ENCODE data around the gene SLX9. TPM values are rescaled to one million over a fixed set of nuclear protein-coding genes. Genes with fewer than 3 reads are reported as not detected.

The SLX9 gene
- total and polyA plus RNA-seq, 3 experiments from 2014 or later, result 14.3 to 71.1 (median 68.1) TPM

DNA sequence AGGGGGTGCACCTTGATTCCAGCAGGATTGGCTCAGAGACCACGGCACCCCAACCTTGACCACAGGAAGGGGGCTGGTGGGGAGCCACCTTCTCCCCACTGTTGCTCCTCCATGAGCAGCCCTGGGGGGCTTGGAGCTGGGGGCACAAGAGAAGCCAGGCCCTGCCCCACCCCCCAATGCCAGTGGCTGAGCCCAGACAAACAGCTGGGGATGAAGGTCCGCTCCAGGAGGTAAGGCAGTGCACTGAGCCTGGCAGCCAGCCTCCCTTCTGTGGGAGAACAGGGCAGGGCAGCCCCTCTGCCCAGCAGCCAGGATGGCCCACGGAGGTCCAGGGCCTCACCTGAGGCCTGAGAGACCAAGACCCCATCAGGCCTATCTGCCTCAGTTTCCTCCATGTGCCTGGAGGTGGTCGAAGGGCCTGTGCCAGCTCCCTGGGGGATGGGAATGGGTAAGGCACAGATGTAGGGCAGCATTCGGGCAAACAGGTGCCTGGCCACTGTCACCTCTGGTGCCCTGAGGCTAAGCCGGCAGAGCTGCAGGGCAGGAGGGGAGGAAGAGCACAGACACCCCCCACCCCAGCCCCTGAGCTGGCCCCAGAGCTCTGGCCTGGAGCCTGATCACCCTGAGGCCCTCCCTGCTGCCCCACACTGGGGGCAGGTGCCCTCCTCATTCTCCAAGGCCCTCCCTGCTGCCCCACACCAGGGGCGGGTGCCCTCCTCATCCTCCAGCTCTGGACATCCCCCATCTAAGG, 26.2 kb upstream of the SLX9 start:
- H3K27ac ChIP-seq (ENCODE audit: low read depth, low read length), result peak overlapping the region; percentile 12
- H3K27me3 ChIP-seq (ENCODE audit: insufficient read depth, low read length, poor library complexity, severe bottlenecking), result no peaks in the 10 kb centered on the region
- Mint-ChIP-seq H3K36me3 (peaks cover 3 to 35% (median 10%) of the 10 kb centered on the region in 3 donors), H3K27ac (peak overlapping the region; percentile 87 to 100 (median 94)), H3K4me1 (peaks cover 73 to 93% (median 82%) of the 10 kb centered on the region in 3 donors), H3K27me3 (no peaks in the 10 kb centered on the region), H3K4me3 (peak overlapping the region; percentile 78 to 100 (median 91)), H3K9me3 (no peaks in the 10 kb centered on the region)
- ChIA-PET CTCF (interaction anchor here (1.1 to 12.5 kb wide), 5 partner anchors 8 to 39 kb away, joined by 3 to 219 read pairs (median 7); no protein-coding TSS in a partner anchor), POLR2A (interaction anchor here (0.5 to 5.4 kb wide), 5 partner anchors 13 to 40 kb away, joined by 3 to 72 read pairs (median 9); partner anchors contain the start of gene PTTG1IP)
- peaks cover 99% of the 10 kb centered on the region for H3K4me1 ChIP-seq (ENCODE audit: insufficient read depth, low read length)
- H3K36me3 ChIP-seq (ENCODE audit: insufficient read depth, low read length), result peaks cover 11% of the 10 kb centered on the region
- H3K4me3 ChIP-seq (ENCODE audit: low read length), result peak overlapping the region; percentile 62
- no peaks in the 10 kb centered on the region for H3K9me3 ChIP-seq (ENCODE audit: low read length)
- DNase-seq, result no peak

DNA sequence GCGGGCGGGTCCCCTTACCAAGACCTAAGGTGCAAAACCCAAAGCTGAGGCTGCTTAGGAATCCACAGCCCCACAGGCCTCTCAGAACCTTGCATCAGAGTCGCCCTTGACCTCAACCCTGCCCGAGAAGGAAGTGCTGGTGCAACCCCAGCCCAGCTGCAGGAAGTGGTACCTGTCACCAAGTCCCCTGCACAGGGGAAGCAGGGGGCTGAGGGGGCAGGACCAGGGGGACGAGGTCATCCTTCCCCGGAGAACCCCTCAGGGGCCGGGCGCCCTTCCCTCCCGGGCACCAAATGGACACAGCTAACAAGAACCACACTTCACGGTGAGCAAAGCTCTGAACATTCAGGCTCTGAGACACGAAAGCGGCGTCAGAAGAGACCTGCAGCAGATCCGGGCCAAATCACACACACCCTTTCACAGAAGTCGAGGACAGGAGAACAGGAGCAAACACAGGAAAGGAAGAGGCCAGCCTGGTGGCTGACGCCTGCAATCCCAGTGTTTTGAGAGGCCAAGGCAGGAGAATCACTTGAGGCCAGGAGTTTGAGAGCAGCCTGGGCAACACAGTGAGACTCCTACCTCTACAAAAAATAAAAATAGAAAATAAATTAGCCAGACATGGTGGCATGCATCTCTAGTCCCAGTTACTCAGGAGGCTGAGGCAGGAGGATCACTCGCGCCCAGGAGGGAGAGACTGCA, 25.5 kb upstream of the SLX9 start:
- Histone ChIP-seq H3K4me1 (ENCODE audit: insufficient read depth, low read length) (peaks cover 92% of the 10 kb centered on the region), H3K27me3 (ENCODE audit: insufficient read depth, low read length, poor library complexity, severe bottlenecking) (no peaks in the 10 kb centered on the region), H3K9me3 (ENCODE audit: low read length) (no peaks in the 10 kb centered on the region), H3K4me3 (ENCODE audit: low read length) (peak overlapping the region; percentile 62), H3K27ac (ENCODE audit: low read depth, low read length) (peak overlapping the region; percentile 62), H3K36me3 (ENCODE audit: insufficient read depth, low read length) (peaks cover 6% of the 10 kb centered on the region)
- CTCF ChIA-PET, result interaction anchor here (0.8 to 12.5 kb wide), 7 partner anchors 9 to 165 kb away, joined by 3 to 219 read pairs (median 4); no protein-coding TSS in a partner anchor
- POLR2A ChIA-PET, result interaction anchor here (0.9 to 5.4 kb wide), 4 partner anchors 13 to 40 kb away, joined by 4 to 72 read pairs (median 15); partner anchors contain the start of gene PTTG1IP
- peak overlapping the region; percentile 87 to 100 (median 94) for H3K27ac Mint-ChIP-seq
- no peaks in the 10 kb centered on the region for H3K9me3 Mint-ChIP-seq
- peaks cover 74 to 91% (median 79%) of the 10 kb centered on the region in 3 donors for H3K4me1 Mint-ChIP-seq
- H3K4me3 Mint-ChIP-seq, result peak overlapping the region; percentile 78 to 100 (median 91)
- peak in 4 of 5 donors; percentile 47 to 79 (median 70) for DNase-seq
- peaks cover 2 to 31% (median 8%) of the 10 kb centered on the region in 3 donors for H3K36me3 Mint-ChIP-seq
- H3K27me3 Mint-ChIP-seq, result no peaks in the 10 kb centered on the region

DNA sequence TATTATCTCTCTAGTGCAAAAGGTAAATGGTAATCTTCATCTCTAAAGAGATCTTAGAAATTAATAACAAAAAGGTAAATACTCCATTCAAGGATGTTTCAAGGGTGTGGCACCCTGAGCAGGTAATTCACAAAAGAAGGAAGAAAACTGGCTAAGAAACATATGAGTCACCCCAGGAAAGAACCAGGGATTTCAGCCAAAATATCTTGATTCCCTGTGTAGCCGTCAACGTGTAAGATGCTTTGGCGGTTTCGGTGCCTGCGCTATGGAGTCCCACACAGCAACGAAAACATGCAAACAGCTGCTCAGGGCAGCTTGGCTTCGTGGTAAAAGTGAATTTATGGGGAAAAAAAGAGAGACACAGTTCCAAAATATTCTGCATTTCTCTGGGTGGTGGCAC, 22.9 kb upstream of the SLX9 start:
- Histone ChIP-seq H3K27ac (ENCODE audit: low read depth, low read length) (no peak overlapping the region), H3K4me3 (ENCODE audit: low read length) (peak overlapping the region; percentile 94), H3K4me1 (ENCODE audit: insufficient read depth, low read length) (peaks cover 74% of the 10 kb centered on the region), H3K27me3 (ENCODE audit: insufficient read depth, low read length, poor library complexity, severe bottlenecking) (no peaks in the 10 kb centered on the region), H3K36me3 (ENCODE audit: insufficient read depth, low read length) (peaks cover 3% of the 10 kb centered on the region), H3K9me3 (ENCODE audit: low read length) (no peaks in the 10 kb centered on the region)
- Mint-ChIP-seq H3K4me3 (peak overlapping the region; percentile 80 to 100 (median 96)), H3K9me3 (no peaks in the 10 kb centered on the region), H3K27ac (peak overlapping the region in 7 of 8 donors; percentile 80 to 100 (median 88)), H3K36me3 (peaks cover 0 to 35% (median 7%) of the 10 kb centered on the region in 3 donors), H3K4me1 (peaks cover 69 to 87% (median 76%) of the 10 kb centered on the region in 3 donors), H3K27me3 (no peaks in the 10 kb centered on the region)
- no peak for DNase-seq
- ChIA-PET POLR2A (interaction anchor here (0.7 to 4.0 kb wide), 3 partner anchors 10 to 487 kb away, joined by 4 to 39 read pairs (median 5); no protein-coding TSS in a partner anchor), CTCF (interaction anchor here (1.1 to 12.5 kb wide), 5 partner anchors 13 to 116 kb away, joined by 3 to 219 read pairs (median 5); partner anchors contain the start of genes PTTG1IP and UBE2G2)

DNA sequence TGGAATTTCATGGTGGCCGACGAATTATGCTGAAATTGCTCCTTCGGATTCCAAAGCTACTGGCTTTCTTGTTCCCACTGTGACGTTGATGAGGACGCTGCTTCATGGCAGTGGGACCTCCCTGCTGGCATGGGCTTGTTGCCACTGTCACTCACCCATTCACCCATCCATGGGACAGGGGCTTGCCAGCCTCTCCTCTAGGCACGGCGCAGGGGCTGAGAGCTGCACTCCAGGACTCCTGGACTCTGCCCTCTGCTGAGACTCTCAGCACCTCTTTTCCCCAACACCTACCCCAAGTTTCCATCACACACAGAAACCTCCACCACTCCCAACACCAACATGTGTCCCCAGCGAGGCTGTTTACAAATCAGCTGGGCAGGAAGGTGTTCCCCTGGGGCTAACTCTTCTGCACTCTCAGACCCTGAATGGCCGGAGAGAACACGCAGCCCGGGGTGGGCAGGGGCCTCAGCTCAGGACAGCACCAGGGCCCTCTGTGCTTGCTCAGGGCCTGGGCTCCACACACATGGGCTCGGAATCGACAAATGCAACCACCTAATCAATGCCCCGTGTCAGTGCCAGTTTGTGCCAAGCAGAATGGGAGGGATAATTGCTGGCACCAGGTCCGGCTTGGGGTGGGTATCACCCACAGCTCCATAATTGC, 22.3 kb upstream of the SLX9 start:
- no peak for DNase-seq
- Histone ChIP-seq H3K27ac (ENCODE audit: low read depth, low read length) (no peak overlapping the region), H3K36me3 (ENCODE audit: insufficient read depth, low read length) (peaks cover 3% of the 10 kb centered on the region), H3K4me1 (ENCODE audit: insufficient read depth, low read length) (peaks cover 73% of the 10 kb centered on the region), H3K27me3 (ENCODE audit: insufficient read depth, low read length, poor library complexity, severe bottlenecking) (no peaks in the 10 kb centered on the region), H3K4me3 (ENCODE audit: low read length) (peak overlapping the region; percentile 94), H3K9me3 (ENCODE audit: low read length) (no peaks in the 10 kb centered on the region)
- Mint-ChIP-seq H3K27ac (peak overlapping the region; percentile 76 to 100 (median 83)), H3K4me1 (peaks cover 65 to 87% (median 76%) of the 10 kb centered on the region in 3 donors), H3K9me3 (no peaks in the 10 kb centered on the region), H3K4me3 (peak overlapping the region; percentile 80 to 100 (median 96)), H3K27me3 (no peaks in the 10 kb centered on the region), H3K36me3 (peaks cover 0 to 35% (median 7%) of the 10 kb centered on the region in 3 donors)
- ChIA-PET CTCF (interaction anchor here (1.1 to 12.5 kb wide), 6 partner anchors 13 to 124 kb away, joined by 3 to 219 read pairs (median 4); partner anchors contain the start of genes PTTG1IP and UBE2G2), POLR2A (interaction anchor here (4.0 kb wide), 1 partner anchor 10 kb away, joined by 39 read pairs; no protein-coding TSS in a partner anchor)

DNA sequence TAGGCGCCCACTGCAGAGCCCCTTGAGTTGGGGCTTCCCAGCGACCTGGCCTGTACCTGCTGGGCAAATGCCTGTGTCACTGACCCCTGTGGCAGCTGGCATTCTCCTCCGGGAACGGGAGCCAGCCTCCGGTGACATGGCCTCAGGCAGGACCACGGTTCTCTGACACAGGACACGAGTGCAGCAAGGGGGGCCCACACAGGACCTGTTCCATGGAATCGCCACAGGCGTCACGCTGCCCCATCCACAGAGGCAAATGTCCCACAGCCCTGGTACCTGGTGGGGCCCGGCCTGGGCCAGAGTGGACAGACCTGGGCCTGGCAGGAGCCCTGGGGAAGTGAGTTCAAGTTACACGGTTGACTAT, 21.7 kb upstream of the SLX9 start:
- ChIA-PET CTCF (interaction anchor here (0.6 to 12.5 kb wide), 5 partner anchors 12 to 210 kb away, joined by 3 to 219 read pairs (median 3); no protein-coding TSS in a partner anchor), POLR2A (interaction anchor here (0.6 to 4.0 kb wide), 2 partner anchors 9 to 25 kb away, joined by 3 to 39 read pairs; no protein-coding TSS in a partner anchor)
- peak overlapping the region in 7 of 8 donors; percentile 23 to 100 (median 88) for H3K27ac Mint-ChIP-seq
- H3K27me3 Mint-ChIP-seq, result no peaks in the 10 kb centered on the region
- H3K4me3 Mint-ChIP-seq, result peak overlapping the region; percentile 80 to 100 (median 96)
- H3K27ac ChIP-seq (ENCODE audit: low read depth, low read length), result no peak overlapping the region
- H3K4me3 ChIP-seq (ENCODE audit: low read length), result peak overlapping the region; percentile 94
- H3K9me3 Mint-ChIP-seq, result no peaks in the 10 kb centered on the region
- no peaks in the 10 kb centered on the region for H3K27me3 ChIP-seq (ENCODE audit: insufficient read depth, low read length, poor library complexity, severe bottlenecking)
- no peaks in the 10 kb centered on the region for H3K9me3 ChIP-seq (ENCODE audit: low read length)
- DNase-seq, result no peak
- peaks cover 0 to 35% (median 7%) of the 10 kb centered on the region in 3 donors for H3K36me3 Mint-ChIP-seq
- peaks cover 73% of the 10 kb centered on the region for H3K4me1 ChIP-seq (ENCODE audit: insufficient read depth, low read length)
- H3K36me3 ChIP-seq (ENCODE audit: insufficient read depth, low read length), result peaks cover 3% of the 10 kb centered on the region
- peaks cover 67 to 90% (median 79%) of the 10 kb centered on the region in 3 donors for H3K4me1 Mint-ChIP-seq

DNA sequence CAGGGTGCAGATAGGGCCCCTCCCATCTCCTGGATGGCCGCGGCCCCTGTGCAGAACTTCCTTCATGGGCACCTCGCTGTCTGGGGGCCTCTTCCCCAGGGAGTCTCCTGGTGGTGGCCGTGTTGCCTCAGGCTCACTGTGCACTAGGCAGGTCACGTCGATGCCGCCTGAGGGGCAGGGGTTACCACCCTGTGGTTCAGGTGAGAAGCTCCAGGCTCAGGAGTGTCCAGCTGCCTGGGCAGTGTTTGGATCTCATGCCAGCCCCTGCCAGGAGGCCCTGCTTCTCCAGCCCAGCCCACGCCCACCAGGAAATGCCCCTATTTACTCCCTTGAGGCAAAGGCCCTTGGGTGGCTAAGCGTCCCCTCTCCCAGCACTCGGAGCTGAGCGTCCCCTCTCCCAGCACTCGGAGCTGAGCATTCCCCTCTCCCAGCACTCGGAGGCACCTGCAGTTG, 21.2 kb upstream of the SLX9 start:
- POLR2A ChIA-PET, result interaction anchor here (0.6 to 4.0 kb wide), 5 partner anchors 9 to 45 kb away, joined by 3 to 39 read pairs (median 3); partner anchors contain the start of gene PTTG1IP
- DNase-seq, result no peak
- Mint-ChIP-seq H3K27me3 (no peaks in the 10 kb centered on the region), H3K27ac (peak overlapping the region; percentile 43 to 97 (median 88)), H3K9me3 (no peaks in the 10 kb centered on the region), H3K36me3 (peaks cover 0 to 35% (median 7%) of the 10 kb centered on the region in 3 donors), H3K4me1 (peaks cover 67 to 90% (median 82%) of the 10 kb centered on the region in 3 donors), H3K4me3 (peak overlapping the region; percentile 80 to 100 (median 96))
- Histone ChIP-seq H3K4me1 (ENCODE audit: insufficient read depth, low read length) (peaks cover 70% of the 10 kb centered on the region), H3K36me3 (ENCODE audit: insufficient read depth, low read length) (peaks cover 3% of the 10 kb centered on the region), H3K27me3 (ENCODE audit: insufficient read depth, low read length, poor library complexity, severe bottlenecking) (no peaks in the 10 kb centered on the region), H3K9me3 (ENCODE audit: low read length) (no peaks in the 10 kb centered on the region), H3K27ac (ENCODE audit: low read depth, low read length) (peak overlapping the region; percentile 71), H3K4me3 (ENCODE audit: low read length) (peak overlapping the region; percentile 94)
- CTCF ChIA-PET, result interaction anchor here (0.6 to 12.5 kb wide), 8 partner anchors 12 to 210 kb away, joined by 3 to 219 read pairs (median 5); no protein-coding TSS in a partner anchor

Data from CD8-positive, alpha-beta memory T cell (primary cell).